ENCODE measurements around the gene PRKG1. TPM values are rescaled to one million over a fixed set of nuclear protein-coding genes. Genes with fewer than 3 reads are reported as not detected.

PRKG1 gene
- total and polyA plus RNA-seq, 2 of the 8 experiments (the other 6 are each of a cell fraction or from before 2014, with no cell fraction given) = 4.2 to 15.2 TPM

DNA sequence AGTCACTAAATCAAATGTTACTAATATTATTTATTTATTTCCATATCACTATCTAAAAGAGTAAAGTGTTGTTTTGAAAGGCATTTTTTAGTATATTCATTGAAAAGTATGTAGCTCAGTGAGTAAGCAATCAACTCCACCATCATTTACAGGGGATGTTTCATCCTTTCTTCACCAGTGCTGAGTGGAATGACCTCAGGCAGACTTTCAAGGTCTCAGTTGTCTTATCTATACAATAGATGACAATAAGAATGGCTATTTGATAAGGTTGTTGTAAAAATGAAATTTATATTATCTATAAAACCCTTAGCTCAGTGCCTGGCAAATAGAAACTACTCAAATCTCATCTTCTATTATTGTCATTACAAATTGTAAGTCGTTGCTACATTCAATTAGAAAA is 829.4 kb downstream of the PRKG1 start:
- Histone ChIP-seq H3K79me1 (ENCODE audit: low read depth, low read length) (no peaks in the 10 kb centered on the region), H3K23me2 (ENCODE audit: low read depth, low read length) (no peaks in the 10 kb centered on the region), H3K4me3 (ENCODE audit: extremely low read depth in 1 of 4, insufficient read depth in 2 of 4, low read depth in 3 of 4, low read length in 4 of 4) (no peak overlapping the region), H2AK5ac (ENCODE audit: low read depth, low read length) (no peak overlapping the region), H2BK15ac (ENCODE audit: low read length) (no peak overlapping the region), H3K56ac (replicated peaks; ENCODE audit: insufficient read length, low read depth, low read length) (no peak overlapping the region), H4K91ac (replicated peaks; ENCODE audit: insufficient read length, low read length) (no peak overlapping the region), H2BK12ac (ENCODE audit: low read depth, low read length) (no peak overlapping the region), H3K27me3 (replicated peaks in 1 of 4; ENCODE audit: control insufficient read depth in 3 of 4, extremely low read depth in 1 of 4, insufficient read depth in 3 of 4, low read length in 3 of 4) (peaks cover 0 to 7% (median 1%) of the 10 kb centered on the region in 4 experiments; a peak in 3 of 7 replicates), H3K4me1 (replicated peaks in 1 of 4; ENCODE audit: control insufficient read depth in 3 of 4, insufficient read depth in 4 of 4, low read length in 3 of 4) (peaks cover 0 to 4% (median 0%) of the 10 kb centered on the region in 4 experiments; a peak in 1 of 7 replicates), H3K36me3 (ENCODE audit: control insufficient read depth in 2 of 4, insufficient read depth in 4 of 4, low read length in 3 of 4) (no peaks in the 10 kb centered on the region; a peak in 1 of 8 replicates), H4K8ac (ENCODE audit: extremely low read depth, insufficient read depth, low read length) (no peak overlapping the region), H3K18ac (ENCODE audit: extremely low read depth, low read length) (no peak overlapping the region), H3K4ac (replicated peaks; ENCODE audit: insufficient read length, low read depth, low read length) (no peak overlapping the region), H2BK20ac (ENCODE audit: low read length) (no peak overlapping the region), H3K79me2 (ENCODE audit: control insufficient read depth in 1 of 2, insufficient read depth in 2 of 2, low read length in 2 of 2) (no peaks in the 10 kb centered on the region), H3K23ac (ENCODE audit: insufficient read length) (no peak overlapping the region), H4K20me1 (replicated peaks in 1 of 2; ENCODE audit: control insufficient read depth in 1 of 2, insufficient read depth in 2 of 2, low read length in 2 of 2) (no peaks in the 10 kb centered on the region), H3K14ac (ENCODE audit: insufficient read length) (no peak overlapping the region), H3K27ac (ENCODE audit: low read depth, low read length) (no peak overlapping the region), H3K4me2 (ENCODE audit: insufficient read depth in 1 of 2, low read depth in 2 of 2, low read length in 2 of 2) (no peak overlapping the region), H2AFZ (ENCODE audit: low read length) (no peak overlapping the region), H3K9me3 (ENCODE audit: insufficient read depth in 2 of 2, low read depth in 1 of 2, low read length in 1 of 2) (no peaks in the 10 kb centered on the region), H2BK5ac (ENCODE audit: low read depth, low read length) (no peak overlapping the region), H4K5ac (ENCODE audit: insufficient read length, low read depth, low read length) (no peak overlapping the region), H2BK120ac (replicated peaks; ENCODE audit: low read depth, low read length) (no peak overlapping the region), H3K9ac (replicated peaks in 1 of 4; ENCODE audit: extremely low read depth in 1 of 4, low read depth in 3 of 4, low read length in 3 of 4) (no peak overlapping the region)
- ChIA-PET POLR2A (ENCODE audit: partially characterized antibody) (no interaction called here), CTCF (ENCODE audit: partially characterized antibody) (interaction anchor here (0.7 kb wide), 1 partner anchor 10 kb away, joined by 3 read pairs; no protein-coding TSS in a partner anchor)
- no peak for TF ChIP-seq TAF7 (optimal IDR thresholded peaks at IDR 0.05; ENCODE audit: borderline replicate concordance, low read depth, low read length)
- TF ChIP-seq JUND (IDR thresholded peaks at IDR 0.05; ENCODE audit: low read length) = no peak
- TF ChIP-seq CTBP2 (IDR thresholded peaks at IDR 0.05; ENCODE audit: borderline replicate concordance, insufficient read depth, insufficient read length, low read length) = no peak
- TF ChIP-seq BCL11A (IDR thresholded peaks at IDR 0.05; ENCODE audit: low read depth in 2 of 2, low read length in 2 of 2) = no peak
- TF ChIP-seq KDM4A (IDR thresholded peaks at IDR 0.05; ENCODE audit: low read depth, low read length, severe bottlenecking) = no peak
- no peak for TF ChIP-seq TAF1 (IDR thresholded peaks at IDR 0.05; ENCODE audit: low read depth, low read length)
- no peak for TF ChIP-seq CEBPB (IDR thresholded peaks at IDR 0.05; ENCODE audit: low read depth, low read length)
- no peak for TF ChIP-seq TEAD4 (IDR thresholded peaks at IDR 0.05; ENCODE audit: low read depth, low read length)
- no peak for TF ChIP-seq SP4 (IDR thresholded peaks at IDR 0.05; ENCODE audit: low read length)
- WGBS, 2 experiments (ENCODE audit: extremely low coverage in 1 of 2, insufficient coverage in 1 of 2, insufficient read length in 1 of 2, insufficient replicate concordance in 2 of 2, low coverage in 1 of 2, low lambda C conversion rate in 2 of 2, missing lambda C conversion rate in 1 of 2) = 85% methylated on average over 1 of the region's 1 CpG; no CpG with 5 or more reads in 1 of the 2 experiments
- no peak for FAIRE-seq
- DNase-seq (ENCODE audit: low read depth in 1 of 2, low spot score in 2 of 2) = no peak

Data from H1 (cell line).